HTR-8/SVneo (cell line): ENCODE results near the gene TENM4.
"Not testable (repeated sequence)": the region's sequence is repeated elsewhere in the genome, so short reads cannot be mapped to it uniquely, and the experiment has no call there.

Experiments used
- DNase-seq: peaks from one replicate; pipeline ENCODE4 v3.0.0; 2011; ENCODE audit warnings: low spot score, mixed read lengths; ENCODE audit not compliant: insufficient read length
- FAIRE-seq: peaks from 2 replicates; lab custom pipeline; 2011; peaks lifted over from hg19 to GRCh38; lab: Jason Lieb, UNC

Gene TENM4

DNA sequence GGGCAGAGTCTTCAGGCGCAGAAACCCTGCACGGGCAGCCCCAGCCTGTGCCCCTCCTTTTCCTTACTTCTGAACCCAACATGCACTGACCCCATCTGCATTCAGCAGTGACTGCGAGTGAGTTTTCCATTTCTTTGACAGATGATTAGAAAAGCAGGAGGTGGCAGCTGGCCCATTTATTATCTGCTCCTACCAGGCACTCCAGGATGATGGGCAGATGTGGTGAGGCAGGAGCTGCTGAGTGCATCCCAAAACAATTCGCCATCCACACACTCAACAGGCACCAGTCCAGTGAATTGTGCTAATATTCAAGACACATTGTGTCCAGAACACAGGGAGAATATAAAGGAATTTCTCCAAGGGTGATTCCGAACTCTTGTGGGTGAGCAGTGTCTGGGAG, 208.5 kb downstream of the TENM4 start:
- DNase-seq = no peak
- FAIRE-seq = no peak

DNA sequence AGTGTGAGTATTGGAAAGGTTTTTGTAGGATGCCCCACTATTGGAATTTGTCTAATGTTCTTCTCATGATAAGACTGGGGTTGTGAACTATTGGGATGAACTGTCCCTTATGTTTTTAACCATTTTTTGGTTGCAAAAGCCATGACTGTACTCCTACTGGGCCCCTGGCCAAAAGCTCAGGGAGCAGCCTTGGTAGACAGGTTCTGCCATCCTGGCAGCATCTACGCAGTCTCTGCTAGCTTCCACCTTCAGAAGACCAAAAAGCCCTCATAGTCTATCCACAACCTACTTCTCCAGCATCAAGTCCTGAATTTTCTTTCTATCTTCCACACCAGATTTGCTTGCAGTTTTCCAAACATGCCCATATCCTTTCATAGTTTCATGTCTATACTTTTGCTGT, 211.8 kb downstream of the TENM4 start:
- DNase-seq = no peak
- no peak for FAIRE-seq

- FAIRE-seq = no peak
- no peak for DNase-seq
Measured at GRCh38 chr11:79227767-79228755, 212.8 kb downstream of the TENM4 start.

DNA sequence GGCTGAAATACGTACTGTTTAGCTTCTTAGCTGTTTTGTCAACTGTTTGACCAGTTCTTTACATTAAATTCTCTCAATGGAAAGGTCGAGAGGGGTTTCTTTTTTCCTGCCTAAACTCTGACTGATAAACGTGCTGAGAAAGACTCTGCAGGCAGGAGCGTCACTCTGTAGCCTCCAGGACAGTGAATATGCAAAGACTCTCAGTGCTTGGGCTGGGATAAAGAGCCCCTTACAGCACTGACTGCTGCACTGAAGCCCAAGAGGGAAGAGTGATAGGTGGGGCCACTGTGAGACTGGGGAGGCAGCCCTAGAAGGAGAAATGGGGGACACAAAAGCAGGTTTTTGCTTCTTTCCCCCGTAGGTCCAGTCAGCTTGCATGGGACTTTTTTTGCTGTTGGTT, 213.5 kb downstream of the TENM4 start:
- DNase-seq = no peak
- no peak for FAIRE-seq

DNA sequence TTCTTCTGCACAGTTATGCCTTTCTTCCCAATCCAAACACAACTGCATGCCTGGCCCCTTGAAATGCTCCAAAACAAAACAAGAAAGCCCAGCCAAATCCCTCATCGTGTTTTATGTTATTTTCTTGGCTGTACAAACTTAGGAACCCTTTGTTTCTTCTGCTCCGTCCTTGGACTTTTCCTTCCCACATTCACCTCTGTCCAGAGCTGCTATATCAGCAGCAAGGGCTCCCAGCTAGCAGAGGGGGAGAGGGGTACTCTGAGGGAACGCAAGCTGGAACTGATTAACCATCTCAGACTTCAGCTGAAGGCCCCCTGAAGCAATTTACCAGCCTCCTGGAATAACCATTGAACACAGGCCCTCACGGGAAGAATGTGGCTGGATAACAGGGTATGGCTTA, 214.7 kb downstream of the TENM4 start:
- DNase-seq (no peak), FAIRE-seq (no peak)

DNA sequence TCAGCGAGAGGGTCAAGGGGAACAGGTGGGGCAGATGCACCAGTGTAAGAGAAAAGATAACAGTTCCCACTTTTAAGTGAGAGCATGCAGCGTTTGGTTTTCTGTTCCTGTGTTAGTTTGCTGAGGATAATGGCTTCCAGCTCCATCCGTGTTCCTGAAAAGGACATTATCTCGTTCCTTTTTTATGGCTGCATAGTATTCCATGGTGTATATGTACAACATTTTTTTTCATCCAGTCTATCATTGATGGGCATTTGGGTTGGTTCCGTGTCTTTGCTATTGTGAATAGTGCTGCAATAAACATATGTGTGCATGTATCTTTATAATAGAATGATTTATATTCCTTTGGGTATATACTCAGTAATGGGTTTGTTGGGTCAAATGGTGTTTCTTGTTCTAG, 218.7 kb downstream of the TENM4 start:
- not testable (repeated sequence) for FAIRE-seq, DNase-seq

- DNase-seq (no peak), FAIRE-seq (no peak)
Measured at GRCh38 chr11:79221444-79222130, 219.2 kb downstream of the TENM4 start.

DNA sequence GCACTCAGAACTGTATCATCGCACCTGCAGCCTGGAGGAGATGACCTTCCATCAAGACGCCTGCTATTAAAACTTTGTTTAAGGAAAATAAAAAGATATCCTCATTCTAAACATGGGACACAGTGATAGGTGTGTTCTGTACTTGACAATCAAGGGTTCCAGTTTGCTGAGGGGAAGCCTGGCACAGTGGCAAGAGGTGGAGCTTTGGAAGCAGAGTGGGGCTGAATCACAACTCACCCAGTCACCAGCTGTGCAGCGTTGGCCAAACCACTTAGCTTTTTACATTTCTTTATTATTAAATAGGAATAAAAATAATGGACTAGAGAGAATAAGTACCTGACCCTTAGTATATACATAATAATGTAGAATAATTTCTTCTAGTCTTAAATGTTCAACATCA, 220.7 kb downstream of the TENM4 start:
- no peak for FAIRE-seq
- DNase-seq = no peak

DNA sequence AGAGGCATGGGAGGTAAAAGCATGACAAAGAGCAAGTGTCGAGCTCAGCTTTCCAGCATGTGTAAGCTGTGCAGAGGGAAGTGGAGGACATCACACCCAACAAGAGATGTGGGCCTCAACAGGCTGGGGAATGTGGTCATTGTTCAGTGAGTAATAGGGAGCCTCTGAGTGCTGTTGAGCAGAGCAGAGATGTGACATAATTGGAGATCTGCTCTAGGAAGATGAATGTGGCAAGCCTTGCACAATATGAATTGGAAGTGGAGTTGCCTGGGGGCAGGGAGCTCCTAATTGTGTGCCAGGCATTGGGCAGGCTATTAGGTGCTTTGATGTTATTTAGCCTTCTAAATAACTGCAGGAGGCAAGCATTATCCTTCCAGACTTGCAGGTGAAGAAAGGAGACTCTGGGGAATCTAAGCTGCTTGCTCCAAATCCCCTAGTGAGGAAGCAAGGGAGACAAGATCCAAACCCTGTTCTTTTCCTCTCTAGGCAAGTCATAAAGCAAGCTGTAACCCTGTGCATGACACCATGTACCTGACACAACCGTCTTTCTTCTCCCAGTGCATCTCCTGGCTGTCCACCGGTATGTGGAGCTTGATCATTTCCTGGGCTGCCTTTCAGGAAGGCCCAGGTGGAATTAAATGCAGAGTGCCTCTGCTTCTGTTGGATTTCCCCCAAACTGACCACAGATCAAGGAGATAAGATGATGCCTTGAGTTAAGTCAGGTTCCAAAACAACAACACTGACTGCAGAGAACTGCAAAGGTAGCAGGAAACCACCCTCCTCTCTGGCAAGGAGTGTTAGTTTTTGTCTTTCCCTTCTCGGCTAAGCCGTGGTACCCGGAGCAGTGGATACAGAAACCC, 221.4 kb downstream of the TENM4 start:
- FAIRE-seq (no peak), DNase-seq (no peak)

- DNase-seq = no peak
- FAIRE-seq = no peak
Measured at GRCh38 chr11:79212741-79213190, 228.1 kb downstream of the TENM4 start.

DNA sequence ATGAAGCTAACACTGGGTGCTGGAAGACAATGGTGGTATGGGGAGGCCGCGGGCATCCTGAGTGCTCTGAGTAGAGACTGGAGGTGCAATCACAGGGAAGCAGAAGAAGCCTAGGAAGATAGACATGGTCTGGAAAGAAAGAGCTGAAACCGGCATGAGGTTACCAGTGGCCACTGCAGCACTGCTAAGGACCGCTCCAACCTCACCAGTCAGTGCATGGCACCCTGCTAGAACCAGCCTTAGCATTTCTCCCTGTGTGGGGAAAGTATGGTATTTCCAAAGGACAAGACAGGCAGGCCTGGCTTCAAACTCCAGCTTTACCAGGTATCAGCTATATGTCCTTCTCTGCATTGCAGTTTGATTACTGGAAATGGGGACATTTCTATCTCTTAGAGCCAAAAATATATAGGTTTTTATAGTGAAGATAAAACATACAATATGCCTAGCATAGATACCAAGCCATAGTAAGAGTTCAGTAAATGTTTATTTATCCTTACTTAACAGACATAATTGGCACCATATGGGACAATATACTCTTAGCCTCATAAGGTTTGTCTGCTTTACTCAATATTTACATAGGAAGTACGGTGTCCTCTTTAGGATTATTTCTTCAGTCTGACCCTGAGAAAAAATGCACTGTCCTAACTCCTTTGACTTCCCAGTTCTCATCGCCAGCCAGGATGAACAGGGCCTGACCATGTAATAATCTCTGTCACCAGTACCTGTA, 231.1 kb downstream of the TENM4 start:
- no peak for DNase-seq

GRCh38 chr11:79208126-79208525, 232.7 kb downstream of the TENM4 start:
- DNase-seq (no peak), FAIRE-seq (no peak)

More for the DNA sequence above, 231.1 kb downstream of the TENM4 start:
- no peak for FAIRE-seq

DNA sequence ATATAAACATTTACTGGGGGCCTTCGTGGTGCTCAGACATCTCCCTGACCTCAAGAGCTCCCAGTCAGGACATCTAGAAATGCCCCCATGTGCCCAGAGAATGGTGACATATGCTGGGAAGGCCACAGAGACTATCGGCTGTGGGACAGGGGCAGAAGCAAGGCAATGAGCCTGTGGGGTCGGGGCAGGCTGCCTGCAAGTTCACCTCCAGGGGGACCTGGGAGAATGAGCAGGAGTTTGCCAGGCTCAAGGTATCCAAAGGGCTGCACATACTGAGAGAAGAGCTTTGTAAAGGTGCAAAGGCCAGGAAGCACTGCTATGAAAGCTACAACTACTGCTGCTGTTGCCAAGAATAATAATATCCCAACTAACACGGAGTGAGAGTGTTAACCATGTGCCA, 233.9 kb downstream of the TENM4 start:
- no peak for DNase-seq
- FAIRE-seq = no peak

GRCh38 chr11:79205786-79206185, 235.0 kb downstream of the TENM4 start:
- FAIRE-seq (no peak), DNase-seq (no peak)

- FAIRE-seq = no peak
- no peak for DNase-seq
Measured at GRCh38 chr11:79201677-79202347, 239.0 kb downstream of the TENM4 start.

DNA sequence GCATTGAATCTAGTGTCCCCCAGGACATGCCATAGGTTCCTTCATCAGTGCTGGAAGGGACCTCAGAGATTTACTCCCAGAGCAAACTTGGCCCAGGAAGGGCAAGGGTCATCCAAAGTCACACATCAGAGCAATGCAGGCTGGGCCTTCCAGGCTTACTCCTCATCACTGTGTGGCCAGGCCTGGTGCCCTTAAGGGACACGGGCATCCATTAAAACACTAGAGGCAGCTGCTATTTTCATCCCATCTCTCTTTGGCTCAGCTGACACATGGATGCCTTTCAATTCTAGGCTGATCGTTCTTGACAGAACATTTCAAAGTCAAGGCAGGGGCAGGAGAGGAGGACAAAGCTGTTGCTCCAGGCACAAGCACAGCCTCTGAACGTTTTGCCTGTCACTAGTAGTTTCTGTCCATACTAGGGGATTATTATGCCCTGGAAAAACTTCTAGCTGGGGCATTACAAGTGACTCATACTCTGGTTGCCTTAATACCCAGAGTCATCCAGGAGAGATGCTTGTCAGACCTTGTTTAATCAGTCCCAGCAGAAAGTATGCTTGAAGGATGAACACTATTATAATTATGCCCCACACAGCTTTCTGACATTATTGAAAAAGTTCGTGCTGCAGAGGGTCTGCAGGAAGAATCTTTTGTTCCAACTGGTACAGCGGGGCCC, 240.3 kb downstream of the TENM4 start:
- no peak for DNase-seq
- FAIRE-seq = no peak

GRCh38 chr11:79199729-79200354, 241.0 kb downstream of the TENM4 start:
- FAIRE-seq = no peak

DNA sequence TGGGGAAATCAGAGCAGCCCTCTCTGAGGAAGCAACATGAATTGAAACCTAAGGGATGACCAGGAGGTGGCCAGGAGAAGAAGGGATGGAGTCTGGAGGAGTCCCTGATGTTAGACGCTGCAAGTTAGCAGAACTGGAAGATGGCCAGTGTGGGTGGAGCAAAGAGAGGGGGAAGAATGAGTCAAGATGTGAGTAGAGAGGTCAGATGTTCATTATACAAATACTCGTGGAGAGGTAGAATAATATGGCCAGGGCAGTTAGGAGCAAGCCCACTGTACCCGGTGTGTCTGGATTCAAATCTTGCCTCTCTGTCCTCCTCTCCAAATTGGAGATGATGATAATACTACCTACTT, 242.0 kb downstream of the TENM4 start:
- no peak for DNase-seq
- no peak for FAIRE-seq

More at GRCh38 chr11:79199729-79200354, 241.0 kb downstream of the TENM4 start:
- no peak for DNase-seq
